ENCODE measurements around the gene GAL.

Gene GAL

GRCh38 chr11:68652683-68653156, 31.6 kb upstream of the GAL start:
- TF ChIP-seq SIN3A (IDR thresholded peaks at IDR 0.05; ENCODE audit: borderline replicate concordance, insufficient read depth, low read length) (no peak), REST (IDR thresholded peaks at IDR 0.05; ENCODE audit: insufficient read depth in 1 of 2, low read depth in 2 of 2, low read length in 2 of 2) (no peak), POLR2AphosphoS5 (IDR thresholded peaks at IDR 0.05; ENCODE audit: low read depth, low read length) (no peak), TAF1 (IDR thresholded peaks at IDR 0.05; ENCODE audit: borderline replicate concordance, insufficient read depth, low read length) (no peak), FOXP2 (optimal IDR thresholded peaks at IDR 0.05; ENCODE audit: borderline replicate concordance, extremely low read depth, extremely low read length, insufficient read depth) (no peak)

- TF ChIP-seq TAF1 (IDR thresholded peaks at IDR 0.05; ENCODE audit: borderline replicate concordance, insufficient read depth, low read length) (no peak), FOXP2 (optimal IDR thresholded peaks at IDR 0.05; ENCODE audit: borderline replicate concordance, extremely low read depth, extremely low read length, insufficient read depth) (no peak), REST (IDR thresholded peaks at IDR 0.05; ENCODE audit: insufficient read depth in 1 of 2, low read depth in 2 of 2, low read length in 2 of 2) (no peak), SIN3A (IDR thresholded peaks at IDR 0.05; ENCODE audit: borderline replicate concordance, insufficient read depth, low read length) (no peak), POLR2AphosphoS5 (IDR thresholded peaks at IDR 0.05; ENCODE audit: low read depth, low read length) (no peak)
Measured at GRCh38 chr11:68653486-68654430, 30.6 kb upstream of the GAL start.

GRCh38 chr11:68654978-68655377, 29.4 kb upstream of the GAL start:
- TF ChIP-seq REST (IDR thresholded peaks at IDR 0.05; ENCODE audit: insufficient read depth in 1 of 2, low read depth in 2 of 2, low read length in 2 of 2) (no peak), SIN3A (IDR thresholded peaks at IDR 0.05; ENCODE audit: borderline replicate concordance, insufficient read depth, low read length) (no peak), TAF1 (IDR thresholded peaks at IDR 0.05; ENCODE audit: borderline replicate concordance, insufficient read depth, low read length) (no peak), FOXP2 (optimal IDR thresholded peaks at IDR 0.05; ENCODE audit: borderline replicate concordance, extremely low read depth, extremely low read length, insufficient read depth) (no peak), POLR2AphosphoS5 (IDR thresholded peaks at IDR 0.05; ENCODE audit: low read depth, low read length) (no peak)

- TF ChIP-seq SIN3A (IDR thresholded peaks at IDR 0.05; ENCODE audit: borderline replicate concordance, insufficient read depth, low read length): no peak
- TF ChIP-seq TAF1 (IDR thresholded peaks at IDR 0.05; ENCODE audit: borderline replicate concordance, insufficient read depth, low read length): no peak
- no peak for TF ChIP-seq POLR2AphosphoS5 (IDR thresholded peaks at IDR 0.05; ENCODE audit: low read depth, low read length)
- TF ChIP-seq REST (IDR thresholded peaks at IDR 0.05; ENCODE audit: insufficient read depth in 1 of 2, low read depth in 2 of 2, low read length in 2 of 2): no peak
- TF ChIP-seq FOXP2 (optimal IDR thresholded peaks at IDR 0.05; ENCODE audit: borderline replicate concordance, extremely low read depth, extremely low read length, insufficient read depth): no peak
Measured at GRCh38 chr11:68655406-68655805, 28.9 kb upstream of the GAL start.
